ENCODE measurements around the gene SEC24D. TPM values are rescaled to one million over a fixed set of nuclear protein-coding genes. Genes with fewer than 3 reads are reported as not detected.

Gene SEC24D
- total RNA-seq, 1 experiment from 2014 or later: 61.5 TPM

DNA sequence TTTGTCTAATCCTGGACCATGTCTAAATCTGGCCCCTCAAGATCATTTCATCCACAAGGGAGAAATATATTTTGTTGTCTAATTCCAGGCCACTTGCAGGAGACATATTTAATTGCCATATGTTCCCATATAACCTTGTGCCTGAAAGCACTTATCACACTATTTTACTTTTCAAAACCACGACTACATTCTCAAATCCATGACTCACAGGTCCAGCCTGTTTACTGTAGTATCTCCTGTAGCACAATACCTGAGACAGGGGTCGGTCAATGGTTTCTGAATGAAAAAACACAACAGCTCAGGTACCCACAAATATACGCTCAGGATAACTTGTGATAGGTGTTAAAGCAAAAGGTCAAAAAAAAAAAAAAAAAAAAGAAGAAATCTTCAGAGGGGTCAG, 60.9 kb downstream of the SEC24D start:
- Histone ChIP-seq H3K18ac (ENCODE audit: insufficient read length, low read depth, low read length) (no peak overlapping the region), H3K27me3 (ENCODE audit: insufficient read depth, low read length) (no peaks in the 10 kb centered on the region), H3K4ac (ENCODE audit: low read depth, low read length) (no peak overlapping the region), H2BK15ac (ENCODE audit: low read depth, low read length) (no peak overlapping the region), H3K56ac (ENCODE audit: insufficient read length, low read depth, low read length) (no peak overlapping the region), H2AK5ac (ENCODE audit: insufficient read length, low read length) (no peak overlapping the region), H4K5ac (ENCODE audit: insufficient read length, low read depth, low read length) (no peak overlapping the region), H3K9ac (ENCODE audit: extremely low read depth, insufficient read length, low read length) (no peak overlapping the region), H4K20me1 (ENCODE audit: control insufficient read depth, insufficient read depth, insufficient read length) (no peaks in the 10 kb centered on the region), H3K23ac (ENCODE audit: insufficient read length, low read depth, low read length) (no peak overlapping the region), H3T11ph (ENCODE audit: low read length) (no peak overlapping the region), H3K79me2 (ENCODE audit: insufficient read depth, low read length) (no peaks in the 10 kb centered on the region), H2AFZ (ENCODE audit: low read length) (no peak overlapping the region), H3K9me3 (ENCODE audit: control insufficient read depth, low read depth, low read length) (no peaks in the 10 kb centered on the region), H2BK12ac (ENCODE audit: insufficient read length, low read depth, low read length) (no peak overlapping the region), H3K79me1 (ENCODE audit: insufficient read depth, low read depth, low read length, poor library complexity, severe bottlenecking) (no peaks in the 10 kb centered on the region), H2BK120ac (ENCODE audit: low read depth, low read length, poor library complexity, severe bottlenecking) (no peak overlapping the region), H2BK20ac (ENCODE audit: low read depth, low read length, poor library complexity, severe bottlenecking) (no peak overlapping the region), H3K4me2 (ENCODE audit: insufficient read depth, insufficient read length, low read length) (no peak overlapping the region), H4K8ac (replicated peaks; ENCODE audit: insufficient read length, low read depth, low read length) (no peak overlapping the region), H2BK5ac (ENCODE audit: insufficient read length, low read length) (no peak overlapping the region), H3K4me1 (ENCODE audit: insufficient read depth, low read length) (peaks cover 3% of the 10 kb centered on the region; the same call in 1 of the 2 replicates), H3K27ac (ENCODE audit: insufficient read length, low read depth, low read length) (no peak overlapping the region), H3K23me2 (ENCODE audit: insufficient read length, low read depth, low read length, poor library complexity, severe bottlenecking) (no peaks in the 10 kb centered on the region), H3K14ac (ENCODE audit: insufficient read depth, low read length) (no peak overlapping the region), H4K91ac (ENCODE audit: insufficient read length, low read depth, low read length) (no peak overlapping the region)
- Mint-ChIP-seq H3K27me3 (ENCODE audit: low read depth) (no peaks in the 10 kb centered on the region), H3K36me3 (ENCODE audit: insufficient read depth in 1 of 3, low read depth in 3 of 3) (peaks cover 4 to 18% (median 7%) of the 10 kb centered on the region in 3 experiments; a peak in 6 of 7 replicates), H3K4me3 (no peak overlapping the region), H3K27ac (peak overlapping the region; percentile 0 to 78 (median 9); a peak in 3 of 7 replicates), H3K4me1 (peaks cover 17 to 18% of the 10 kb centered on the region in 2 experiments), H3K9me3 (peaks cover 4 to 6% of the 10 kb centered on the region in 2 experiments; a peak in 4 of 5 replicates)
- no peak for DNase-seq
- TF ChIP-seq, protein P1, sequence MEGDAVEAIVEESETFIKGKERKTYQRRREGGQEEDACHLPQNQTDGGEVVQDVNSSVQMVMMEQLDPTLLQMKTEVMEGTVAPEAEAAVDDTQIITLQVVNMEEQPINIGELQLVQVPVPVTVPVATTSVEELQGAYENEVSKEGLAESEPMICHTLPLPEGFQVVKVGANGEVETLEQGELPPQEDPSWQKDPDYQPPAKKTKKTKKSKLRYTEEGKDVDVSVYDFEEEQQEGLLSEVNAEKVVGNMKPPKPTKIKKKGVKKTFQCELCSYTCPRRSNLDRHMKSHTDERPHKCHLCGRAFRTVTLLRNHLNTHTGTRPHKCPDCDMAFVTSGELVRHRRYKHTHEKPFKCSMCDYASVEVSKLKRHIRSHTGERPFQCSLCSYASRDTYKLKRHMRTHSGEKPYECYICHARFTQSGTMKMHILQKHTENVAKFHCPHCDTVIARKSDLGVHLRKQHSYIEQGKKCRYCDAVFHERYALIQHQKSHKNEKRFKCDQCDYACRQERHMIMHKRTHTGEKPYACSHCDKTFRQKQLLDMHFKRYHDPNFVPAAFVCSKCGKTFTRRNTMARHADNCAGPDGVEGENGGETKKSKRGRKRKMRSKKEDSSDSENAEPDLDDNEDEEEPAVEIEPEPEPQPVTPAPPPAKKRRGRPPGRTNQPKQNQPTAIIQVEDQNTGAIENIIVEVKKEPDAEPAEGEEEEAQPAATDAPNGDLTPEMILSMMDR (conservative IDR thresholded peaks at IDR 0.05): no peak
- WGBS (ENCODE audit: extremely low coverage, insufficient read length, low lambda C conversion rate): no CpG with 5 or more reads among the region's 3 CpGs
